TTC549 (cell line): ENCODE results near the gene NBPF14.
"Not testable (repeated sequence)": the region's sequence is repeated elsewhere in the genome, so short reads cannot be mapped to it uniquely, and the experiment has no call there.

Experiments used
- FAIRE-seq: peaks from 2 replicates; lab custom pipeline; 2012; peaks lifted over from hg19 to GRCh38; lab: Jason Lieb, UNC

The NBPF14 gene, protein sequence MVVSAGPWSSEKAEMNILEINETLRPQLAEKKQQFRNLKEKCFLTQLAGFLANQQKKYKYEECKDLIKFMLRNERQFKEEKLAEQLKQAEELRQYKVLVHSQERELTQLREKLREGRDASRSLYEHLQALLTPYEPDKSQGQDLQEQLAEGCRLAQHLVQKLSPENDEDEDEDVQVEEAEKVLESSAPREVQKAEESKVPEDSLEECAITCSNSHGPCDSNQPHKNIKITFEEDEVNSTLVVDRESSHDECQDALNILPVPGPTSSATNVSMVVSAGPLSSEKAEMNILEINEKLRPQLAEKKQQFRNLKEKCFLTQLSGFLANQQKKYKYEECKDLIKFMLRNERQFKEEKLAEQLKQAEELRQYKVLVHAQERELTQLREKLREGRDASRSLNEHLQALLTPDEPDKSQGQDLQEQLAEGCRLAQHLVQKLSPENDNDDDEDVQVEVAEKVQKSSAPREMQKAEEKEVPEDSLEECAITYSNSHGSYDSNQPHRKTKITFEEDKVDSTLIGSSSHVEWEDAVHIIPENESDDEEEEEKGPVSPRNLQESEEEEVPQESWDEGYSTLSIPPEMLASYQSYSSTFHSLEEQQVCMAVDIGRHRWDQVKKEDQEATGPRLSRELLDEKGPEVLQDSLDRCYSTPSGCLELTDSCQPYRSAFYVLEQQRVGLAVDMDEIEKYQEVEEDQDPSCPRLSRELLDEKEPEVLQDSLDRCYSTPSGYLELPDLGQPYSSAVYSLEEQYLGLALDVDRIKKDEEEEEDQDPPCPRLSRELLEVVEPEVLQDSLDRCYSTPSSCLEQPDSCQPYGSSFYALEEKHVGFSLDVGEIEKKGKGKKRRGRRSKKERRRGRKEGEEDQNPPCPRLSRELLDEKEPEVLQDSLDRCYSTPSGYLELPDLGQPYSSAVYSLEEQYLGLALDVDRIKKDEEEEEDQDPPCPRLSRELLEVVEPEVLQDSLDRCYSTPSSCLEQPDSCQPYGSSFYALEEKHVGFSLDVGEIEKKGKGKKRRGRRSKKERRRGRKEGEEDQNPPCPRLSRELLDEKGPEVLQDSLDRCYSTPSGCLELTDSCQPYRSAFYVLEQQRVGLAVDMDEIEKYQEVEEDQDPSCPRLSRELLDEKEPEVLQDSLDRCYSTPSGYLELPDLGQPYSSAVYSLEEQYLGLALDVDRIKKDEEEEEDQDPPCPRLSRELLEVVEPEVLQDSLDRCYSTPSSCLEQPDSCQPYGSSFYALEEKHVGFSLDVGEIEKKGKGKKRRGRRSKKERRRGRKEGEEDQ (N-terminal part only)

DNA sequence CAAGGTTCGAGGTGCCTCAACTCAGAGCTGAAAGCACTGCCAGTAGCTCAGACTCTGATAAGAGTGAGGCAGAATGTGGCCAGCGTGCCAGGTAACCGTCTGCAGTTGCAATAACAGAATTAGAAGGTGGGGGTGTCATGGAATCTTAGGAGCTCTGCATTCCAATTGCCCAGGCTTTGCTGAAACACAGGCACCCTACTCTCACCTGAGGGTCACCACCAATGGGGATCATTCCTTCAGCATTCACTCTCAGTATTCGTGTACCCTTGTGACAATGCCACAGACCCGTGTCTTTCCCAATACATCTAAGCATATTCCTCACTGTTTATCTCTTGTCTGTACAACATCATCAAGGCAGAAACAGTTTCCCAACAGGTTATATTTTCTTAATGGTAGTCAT, at the start of gene NBPF14:
Gene NBPF14 (minus strand): TSS at position 101 of the 400 bp plus-strand sequence. CDS start 294 bp downstream, outside the sequence.
- FAIRE-seq, result not testable (repeated sequence)

DNA sequence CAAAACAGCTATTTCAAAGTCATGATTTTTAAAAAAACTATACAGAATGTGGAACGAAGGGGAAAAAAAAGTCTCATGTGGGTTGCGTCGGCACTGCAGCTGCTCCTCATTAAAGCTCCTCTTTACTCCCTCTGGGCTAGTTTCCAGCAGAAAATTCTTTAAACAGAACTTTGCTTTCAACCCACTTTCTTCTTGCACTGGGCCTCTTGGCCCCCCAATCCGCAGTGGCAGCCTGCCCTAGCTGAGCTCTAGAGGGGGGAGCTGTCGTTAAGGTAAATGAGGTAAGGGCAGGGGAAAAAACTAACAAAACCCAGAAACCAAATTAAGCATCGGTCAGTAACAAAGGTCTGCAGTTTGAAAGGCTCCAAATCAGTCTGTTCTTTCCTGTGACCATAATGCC, 29.6 kb upstream of the NBPF14 start:
- FAIRE-seq, result not testable (repeated sequence)

DNA sequence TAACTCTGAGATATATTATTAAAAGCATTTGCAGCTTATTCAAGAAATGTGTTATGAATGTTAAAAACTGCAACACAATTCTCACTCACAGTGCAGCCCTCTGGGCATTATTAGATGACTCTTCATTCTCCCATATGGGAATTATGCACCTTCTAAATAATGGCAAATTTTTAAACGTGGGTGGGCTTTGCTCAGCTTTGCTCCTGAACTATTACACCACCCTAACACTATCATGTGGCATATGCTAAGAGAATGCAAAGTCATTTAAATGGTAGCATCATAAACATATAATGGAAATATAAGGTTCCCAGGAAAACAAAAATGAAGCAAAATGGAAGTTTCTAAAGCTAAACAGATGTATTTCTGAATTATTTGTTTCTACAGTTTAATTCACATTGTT, 22.4 kb upstream of the NBPF14 start:
- not testable (repeated sequence) for FAIRE-seq

DNA sequence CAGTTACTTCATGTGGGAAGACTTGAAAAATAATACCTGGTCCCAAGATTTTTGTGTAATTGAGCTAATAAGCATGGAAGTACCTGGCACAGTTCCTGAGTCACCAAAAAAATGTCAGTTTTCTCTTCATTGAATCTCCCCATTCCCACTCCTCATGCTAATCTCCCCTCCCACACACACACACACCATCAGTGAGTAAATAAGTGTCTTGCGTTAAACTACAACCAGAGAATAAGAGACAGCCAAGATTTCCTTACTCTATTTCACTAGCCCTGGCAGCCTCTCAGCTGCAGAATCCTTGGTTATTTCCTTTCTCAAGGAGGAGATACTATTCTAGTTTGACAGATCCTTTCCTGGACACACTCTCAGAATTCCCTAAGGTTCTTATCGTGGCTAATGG, 9.5 kb upstream of the NBPF14 start:
- FAIRE-seq, result not testable (repeated sequence)

DNA sequence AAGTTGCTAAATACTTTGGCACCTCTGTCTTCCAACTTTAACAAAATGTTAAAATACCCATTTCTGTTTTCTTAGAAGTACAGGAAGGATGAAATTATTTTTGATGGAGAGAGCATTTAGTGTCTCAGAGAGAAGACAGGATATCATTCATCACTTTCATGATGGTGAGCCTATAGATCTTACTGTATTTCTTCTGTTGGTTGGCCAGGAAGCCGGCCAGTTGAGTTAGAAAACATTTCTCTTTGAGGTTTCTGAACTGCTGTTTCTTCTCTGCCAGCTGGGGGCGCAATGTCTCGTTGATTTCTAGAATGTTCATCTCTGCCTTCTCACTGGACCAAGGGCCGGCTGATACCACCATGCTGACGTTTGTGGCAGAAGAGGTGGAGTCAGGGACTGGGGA, 451 bp downstream of the NBPF14 start:
- not testable (repeated sequence) for FAIRE-seq

DNA sequence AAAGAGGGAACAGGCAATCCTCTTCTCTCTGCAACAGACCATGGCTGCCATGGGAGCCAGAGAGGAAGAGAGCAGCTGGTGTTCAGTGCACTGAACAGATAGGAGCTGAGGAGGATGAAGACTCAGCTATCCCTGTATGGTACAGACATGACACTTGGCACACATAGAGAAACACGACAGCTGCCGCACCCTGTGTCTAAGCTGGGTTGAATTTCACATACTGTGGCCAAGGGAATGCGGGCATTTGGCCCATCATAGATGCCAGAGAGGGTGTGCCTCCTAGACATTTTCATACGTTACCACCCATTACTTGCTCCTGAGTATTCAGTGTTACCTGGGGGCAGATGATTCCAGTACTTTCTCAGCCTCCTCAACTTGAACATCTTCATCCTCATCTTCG, 4.7 kb downstream of the NBPF14 start:
- not testable (repeated sequence) for FAIRE-seq

DNA sequence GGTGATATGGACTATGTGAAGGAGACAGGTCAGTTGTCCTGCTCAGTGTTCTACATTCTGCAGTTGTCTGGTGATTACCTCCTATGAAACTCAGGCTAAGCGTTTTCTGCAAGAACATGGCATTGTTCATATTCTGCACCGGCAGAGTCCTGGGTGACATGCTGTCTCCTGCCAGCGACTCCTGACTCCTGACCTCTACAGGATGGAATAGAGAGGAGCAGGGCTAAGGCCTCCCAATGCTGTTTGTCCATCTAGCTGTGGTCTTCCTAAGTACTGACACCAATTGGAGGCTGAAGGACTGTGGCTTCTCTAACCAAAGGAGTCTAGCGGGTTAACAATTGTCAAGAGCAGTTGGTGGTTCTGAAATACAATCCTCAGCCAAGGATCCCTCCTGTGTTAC, 63.7 kb downstream of the NBPF14 start:
- not testable (repeated sequence) for FAIRE-seq

DNA sequence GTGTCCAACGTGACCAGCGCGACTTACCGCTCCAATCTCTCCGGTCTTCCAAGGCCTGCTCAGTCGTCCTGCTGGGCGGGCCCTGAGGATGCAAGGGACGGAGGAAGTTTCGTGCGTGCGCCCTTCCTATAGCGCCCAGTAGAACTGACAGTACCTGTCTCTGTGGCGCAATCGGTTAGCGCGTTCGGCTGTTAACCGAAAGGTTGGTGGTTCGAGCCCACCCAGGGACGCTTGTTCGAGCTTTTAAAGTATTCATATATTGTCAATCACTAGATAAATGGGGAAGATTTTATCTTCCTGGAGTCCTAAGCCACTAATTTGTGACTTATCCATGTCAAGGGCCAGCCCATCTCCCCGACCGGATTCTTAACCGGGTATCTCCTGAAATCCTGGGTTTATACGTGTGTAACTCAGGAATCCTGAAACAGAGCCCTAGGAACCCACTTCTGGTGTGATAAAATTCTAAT, 66.7 kb downstream of the NBPF14 start:
- not testable (repeated sequence) for FAIRE-seq

DNA sequence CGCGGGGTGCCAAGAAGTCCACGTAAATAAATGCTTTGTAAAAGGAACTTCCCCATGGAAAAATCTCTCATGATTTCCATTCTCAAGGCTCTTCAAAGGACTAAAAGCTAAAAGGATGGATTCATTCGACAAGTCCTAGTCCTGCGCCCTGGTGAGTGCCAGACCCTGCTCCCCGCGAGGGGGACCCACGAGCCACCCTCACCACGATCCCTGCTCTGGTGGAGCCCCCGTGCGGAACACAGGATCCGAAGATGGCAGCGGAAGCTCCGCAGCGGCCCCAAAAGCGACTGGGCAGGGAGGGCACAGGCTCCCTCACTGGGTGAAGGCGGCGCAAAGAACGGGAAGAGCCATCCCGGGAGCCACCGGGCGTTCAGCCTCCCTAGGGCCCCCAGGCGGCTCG, 67.2 kb downstream of the NBPF14 start:
- FAIRE-seq, result not testable (repeated sequence)

DNA sequence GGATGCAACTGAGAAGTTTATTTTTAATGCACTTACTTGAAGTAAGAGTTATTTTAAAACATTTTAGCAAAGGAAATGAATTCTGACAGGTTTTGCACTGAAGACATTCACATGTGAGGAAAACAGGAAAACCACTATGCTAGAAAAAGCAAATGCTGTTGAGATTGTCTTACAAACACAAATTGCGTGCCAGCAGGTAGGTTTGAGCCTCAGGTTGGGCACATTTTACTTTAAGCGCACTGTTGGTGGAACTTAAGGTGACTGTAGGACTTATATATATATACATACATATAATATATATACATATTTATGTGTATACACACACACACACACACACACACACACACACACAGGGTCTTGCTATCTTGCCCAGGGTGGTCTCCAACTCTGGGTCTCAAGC, 69.2 kb downstream of the NBPF14 start:
- not testable (repeated sequence) for FAIRE-seq

DNA sequence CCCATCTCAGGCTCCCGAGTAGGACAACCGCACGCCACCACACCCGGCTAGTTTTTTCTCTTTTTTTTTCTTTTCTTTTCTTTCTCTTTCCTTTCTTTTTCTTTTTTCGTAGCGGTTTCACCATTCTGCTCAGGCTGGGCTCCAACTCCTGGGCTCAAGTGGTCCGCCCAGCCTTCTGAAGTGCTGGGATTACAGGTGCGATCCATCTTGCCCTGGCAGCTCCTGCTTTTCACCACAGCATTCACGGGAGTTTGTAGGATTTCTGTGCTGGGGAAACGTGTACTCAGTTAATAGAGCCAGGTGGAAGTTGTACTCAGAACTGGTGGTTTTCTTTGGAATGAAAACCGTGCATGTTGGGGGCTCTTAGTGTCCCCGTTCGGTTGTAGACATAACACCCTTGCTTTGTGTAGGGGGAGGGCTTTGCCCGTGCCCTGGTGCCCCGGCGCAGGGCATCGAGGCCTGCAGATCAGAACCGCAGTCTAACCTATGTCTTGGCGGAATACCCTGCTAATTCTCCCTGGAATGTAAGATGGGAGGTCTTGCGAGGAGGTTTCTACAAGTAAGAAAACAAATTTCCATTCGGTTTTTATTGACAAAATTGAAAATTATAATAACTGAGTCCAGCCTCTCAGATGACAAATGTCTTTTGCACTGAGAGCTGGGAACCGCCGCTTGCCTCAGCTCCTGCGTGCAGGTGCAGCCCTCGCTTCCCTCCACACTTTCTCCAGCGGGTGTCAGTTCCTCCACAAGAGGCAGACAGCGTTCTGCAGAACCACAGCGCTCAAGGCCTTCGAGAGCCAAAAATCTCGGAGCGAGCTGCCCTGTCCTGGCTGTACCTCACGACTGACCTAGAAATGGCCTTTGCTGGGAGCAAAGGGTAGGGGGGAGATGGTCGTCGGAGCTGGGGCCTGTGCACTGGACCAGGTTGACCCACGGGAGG, 72.3 kb downstream of the NBPF14 start:
- not testable (repeated sequence) for FAIRE-seq

DNA sequence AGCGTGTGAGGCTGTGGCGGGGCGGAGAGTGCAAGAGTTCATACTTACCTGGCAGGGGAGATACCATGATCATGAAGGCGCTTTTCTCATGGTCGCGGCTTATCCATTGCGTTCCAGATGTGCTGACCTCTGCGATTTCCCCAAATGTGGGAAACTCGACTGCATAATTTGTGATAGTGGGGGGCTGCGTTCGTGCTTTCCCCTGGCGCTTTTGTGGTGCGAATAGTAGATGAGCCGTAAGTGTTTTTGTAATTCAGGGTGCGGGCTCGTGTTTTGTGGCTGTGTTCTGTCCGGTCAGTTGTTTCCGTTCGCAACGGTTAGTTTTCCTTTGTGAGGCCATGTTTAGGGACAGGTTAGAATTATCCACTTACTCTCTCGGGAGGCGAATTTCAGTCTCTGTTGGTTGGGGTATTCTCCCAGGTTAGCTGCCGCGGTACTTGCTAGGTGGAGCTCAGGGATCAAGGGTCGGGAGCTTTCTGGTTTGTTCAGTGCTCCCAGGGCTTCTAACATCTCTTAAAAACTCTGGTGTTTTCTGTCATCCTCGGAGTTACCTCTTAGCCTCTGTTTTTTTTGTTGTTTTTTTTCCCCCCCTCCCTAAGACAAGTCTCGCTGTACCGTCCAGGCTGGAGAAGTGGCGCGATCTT, 73.1 kb downstream of the NBPF14 start:
- FAIRE-seq, result not testable (repeated sequence)

DNA sequence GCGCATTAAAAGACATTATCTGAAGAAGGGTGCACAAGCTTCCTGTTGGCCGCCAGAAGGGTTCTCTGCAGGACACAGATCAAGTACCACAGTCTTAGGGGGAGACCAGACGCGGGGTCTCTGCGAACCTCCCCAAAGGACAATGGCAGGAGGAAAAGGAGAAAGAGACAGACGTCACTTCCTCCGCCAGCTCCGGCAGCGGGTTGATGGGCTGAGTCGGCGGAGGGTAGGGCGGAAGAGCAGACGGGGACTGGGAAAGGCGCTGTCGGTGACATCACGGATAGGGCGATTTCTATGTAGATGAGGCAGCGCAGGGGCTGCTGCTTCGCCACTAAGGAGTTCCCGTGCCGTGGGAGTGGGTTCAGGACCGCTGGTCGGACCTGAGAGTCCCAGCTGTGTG, 73.7 kb downstream of the NBPF14 start:
- not testable (repeated sequence) for FAIRE-seq

DNA sequence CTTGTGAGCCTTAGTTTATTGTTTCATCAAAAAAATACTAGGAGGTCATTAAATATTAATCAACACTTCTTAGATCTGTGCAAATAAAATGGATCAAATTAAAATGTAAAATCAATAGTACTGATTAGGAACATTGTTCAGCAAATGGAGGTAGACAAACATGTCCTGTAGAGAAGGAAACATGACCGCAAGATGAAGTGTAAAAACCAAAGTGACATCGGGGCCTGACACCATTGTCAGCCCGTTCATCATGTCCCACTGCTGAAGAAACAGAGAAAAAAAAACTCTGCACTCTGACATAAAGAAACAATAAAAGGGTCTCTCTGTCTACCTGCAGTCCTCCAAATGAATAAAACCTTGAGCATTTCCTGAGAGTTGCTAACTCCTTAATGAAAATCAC, 81.5 kb downstream of the NBPF14 start:
- not testable (repeated sequence) for FAIRE-seq

DNA sequence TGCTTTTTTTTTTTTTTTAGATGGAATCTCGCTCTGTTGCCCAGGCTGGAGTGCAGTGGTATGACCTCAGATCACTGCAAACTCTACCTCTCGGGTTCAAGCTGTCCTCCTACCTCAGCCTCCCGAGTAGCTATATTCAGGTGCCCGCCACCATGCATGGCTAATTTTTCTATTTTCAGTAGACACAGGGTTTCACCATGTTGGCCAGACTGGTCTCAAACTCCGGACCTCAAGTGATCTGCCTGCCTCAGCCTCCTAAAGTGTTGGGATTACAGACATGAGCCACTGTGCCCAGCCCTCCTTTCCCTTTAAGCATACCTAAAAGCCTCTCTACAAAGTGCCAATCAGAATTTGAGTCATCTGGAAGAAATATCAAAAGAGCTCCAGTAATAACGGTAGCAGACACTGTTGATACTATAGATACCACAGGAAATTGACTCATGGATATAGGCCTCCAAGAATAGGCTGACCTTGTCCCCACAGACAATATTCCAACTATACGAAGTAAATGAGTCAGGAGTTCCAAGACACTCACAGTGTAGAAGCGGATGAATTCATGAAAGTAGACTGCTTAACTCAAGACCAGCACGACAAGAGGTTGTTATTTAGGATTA, 83.1 kb downstream of the NBPF14 start:
- FAIRE-seq, result not testable (repeated sequence)

DNA sequence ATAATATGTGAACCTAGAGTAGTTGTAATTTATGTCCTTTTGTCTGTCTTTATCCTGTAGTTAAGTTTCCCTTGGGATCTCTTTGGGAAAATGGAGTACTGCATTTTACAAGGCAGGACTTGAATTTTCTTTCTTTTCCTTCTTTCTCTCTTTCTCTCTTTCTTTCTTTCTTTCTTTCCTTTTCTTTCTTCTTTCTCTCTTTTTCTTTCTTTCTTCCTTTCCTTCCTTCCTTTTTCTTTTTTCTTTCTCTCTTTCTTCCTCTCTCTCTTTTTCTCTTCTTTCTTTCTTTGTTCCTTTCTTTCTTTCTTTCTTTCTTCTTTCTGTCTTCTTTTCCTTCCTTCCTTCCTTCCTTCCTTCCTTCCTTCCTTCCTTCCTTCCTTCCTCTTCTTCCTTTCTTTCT, 101.9 kb downstream of the NBPF14 start:
- FAIRE-seq, result not testable (repeated sequence)

DNA sequence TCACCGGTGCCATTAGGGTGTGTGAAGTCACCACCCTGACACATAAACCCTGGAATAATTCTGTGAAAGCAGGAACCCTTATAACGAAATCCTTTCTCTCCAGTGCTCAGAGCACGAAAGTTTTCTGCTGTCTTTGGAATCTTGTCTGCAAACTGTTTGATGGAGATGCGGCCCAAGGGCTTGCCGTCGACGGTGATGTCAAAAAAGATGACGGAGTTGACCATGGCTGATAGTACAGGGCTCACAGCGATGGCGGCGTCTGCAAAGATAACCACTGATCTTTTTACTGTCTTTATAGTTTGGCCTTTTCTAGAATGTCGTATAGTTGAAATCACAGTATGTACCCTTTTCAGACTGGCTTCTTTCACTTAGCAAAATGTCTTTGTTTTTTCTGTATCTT, 112.8 kb downstream of the NBPF14 start, which contains the start of gene PPIAL4G:
Gene PPIAL4G (minus strand): TSS at position 274 of the 400 bp plus-strand sequence. CDS start 50 bp downstream, at position 224.
- FAIRE-seq, result not testable (repeated sequence)
